Suppressor macrophage (primary cell): ENCODE data around the gene SCNM1.
"Not testable (repeated sequence)": the region's sequence is repeated elsewhere in the genome, so short reads cannot be mapped to it uniquely, and the experiment has no call there.

Experiments
- DNase-seq, 4 experiments: peaks; one replicate each; pipeline ENCODE4 v3.0.0-alpha.2; 2020 to 2022

SCNM1 gene

DNA sequence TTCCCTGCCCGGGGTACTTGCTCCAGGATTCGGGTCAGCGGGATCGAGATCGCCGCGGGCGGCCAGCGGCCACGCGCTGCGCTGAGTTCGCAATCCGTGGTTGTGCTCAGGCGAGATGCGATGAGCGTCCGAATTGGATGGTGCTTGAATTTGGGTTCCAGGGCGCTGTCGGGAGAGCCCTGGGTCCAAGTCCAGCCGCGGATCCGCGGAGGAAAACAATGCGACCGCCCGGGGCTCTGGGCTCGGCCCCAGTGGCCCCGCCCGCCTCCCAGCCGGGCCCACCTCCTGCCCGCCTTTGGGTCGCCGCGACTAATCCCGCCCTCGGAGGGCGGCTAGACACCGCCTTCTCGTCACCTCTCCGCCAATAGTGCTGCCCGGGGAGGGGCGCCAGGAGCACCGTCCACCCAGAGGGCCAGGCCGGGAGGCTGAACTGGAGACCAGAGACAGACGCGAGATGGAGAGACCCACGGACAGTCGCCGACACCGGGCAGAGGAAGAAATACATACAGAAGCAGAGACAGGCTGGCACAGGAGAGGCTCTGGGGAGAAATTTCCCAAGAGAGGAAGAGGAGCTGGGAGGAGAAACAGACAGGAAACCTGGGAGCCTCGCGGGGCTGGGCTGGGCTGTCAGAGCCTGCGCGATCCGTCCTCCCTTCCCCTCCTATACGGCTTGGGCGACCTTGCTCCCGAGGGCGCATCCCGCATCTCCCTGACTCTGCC is 19.4 kb upstream of the SCNM1 start, which contains the start of gene SEMA6C:
Gene SEMA6C (minus strand): TSS at position 220 of the 720 bp plus-strand sequence. CDS start 4,010 bp downstream, outside the sequence.
- DNase-seq: peak; percentile 92 to 96 (median 95)

DNA sequence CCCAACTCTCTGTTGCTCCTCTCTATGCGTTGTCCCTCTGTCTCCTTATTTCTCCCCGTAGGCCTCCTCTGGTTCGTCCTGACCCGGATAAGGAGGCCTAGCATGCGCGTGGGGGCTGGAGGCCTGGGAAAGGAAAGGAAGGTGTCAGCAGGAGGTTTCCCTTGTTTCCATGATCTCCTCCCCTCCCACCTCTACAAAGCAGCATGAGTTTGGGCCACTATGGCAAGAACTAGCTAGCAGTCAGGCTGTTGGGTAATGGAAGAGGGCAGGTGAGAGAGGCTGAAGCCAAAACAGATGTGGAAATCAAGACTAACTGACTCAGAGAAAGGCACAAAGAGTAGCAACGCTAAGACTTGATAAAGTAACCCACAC is 18.8 kb upstream of the SCNM1 start:
- DNase-seq: no peak

DNA sequence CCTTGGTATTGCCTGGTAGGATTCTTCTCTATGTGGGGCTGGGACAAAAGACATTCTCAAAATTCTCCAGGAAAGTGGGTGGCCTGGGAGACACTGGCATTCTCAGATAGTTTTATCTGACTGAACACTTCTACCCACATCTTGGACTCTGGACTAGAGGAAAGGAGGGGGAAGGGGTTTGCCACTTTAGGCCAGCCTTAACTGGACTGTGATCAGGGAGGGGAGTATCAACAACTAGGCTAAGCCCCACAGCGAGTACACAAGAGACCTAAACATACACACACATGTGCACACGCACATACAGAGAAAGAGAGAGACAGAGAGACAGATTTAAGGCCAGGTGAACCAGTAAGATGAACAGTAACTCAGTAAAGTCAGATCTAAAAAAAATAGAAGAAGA is 18.3 kb upstream of the SCNM1 start:
- no peak for DNase-seq

DNA sequence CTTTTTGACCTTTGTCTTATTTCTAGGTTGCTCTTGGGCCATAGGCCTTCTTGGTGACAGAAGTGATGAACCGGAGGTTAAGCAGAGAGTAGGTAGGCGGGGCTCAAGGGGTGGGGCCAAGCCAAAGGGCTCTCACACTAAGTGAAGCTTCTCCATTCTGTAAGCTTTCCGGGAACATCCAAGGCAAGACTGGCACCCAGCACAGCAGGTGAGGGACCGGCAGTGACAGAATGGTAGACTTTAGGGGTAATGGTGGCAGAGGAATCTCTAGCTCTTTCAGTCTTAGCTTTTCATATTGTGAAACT is 9.5 kb upstream of the SCNM1 start, which contains the start of gene TNFAIP8L2:
Gene TNFAIP8L2 (plus strand): TSS at position 135 of the 305 bp plus-strand sequence. CDS start 2,049 bp downstream, outside the sequence.
- peak; percentile 76 to 91 (median 88) for DNase-seq

DNA sequence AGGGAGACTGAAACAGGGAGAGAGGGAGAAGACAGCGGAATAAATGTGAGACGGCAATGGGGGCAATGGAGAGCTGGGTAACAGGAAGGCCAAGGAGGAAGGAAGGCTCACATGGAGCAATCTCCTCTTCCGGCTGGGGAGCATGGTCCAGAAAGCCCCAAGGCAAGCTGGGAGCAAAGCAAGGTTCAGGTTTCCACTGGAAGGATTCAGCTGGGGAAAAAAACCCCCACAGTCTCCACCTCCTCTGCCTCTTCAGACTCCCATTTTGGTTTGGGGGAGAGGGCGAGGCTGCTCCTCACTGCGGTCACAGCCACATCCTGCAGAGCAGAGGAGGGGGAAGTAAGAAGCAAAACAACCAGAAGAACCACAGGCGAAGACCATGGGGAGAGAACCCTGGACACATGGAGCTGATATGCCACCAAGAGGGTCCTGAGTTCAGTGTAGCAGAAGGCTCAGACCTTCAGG is 8.8 kb upstream of the SCNM1 start:
- DNase-seq: peak; percentile 59 to 82 (median 75)

DNA sequence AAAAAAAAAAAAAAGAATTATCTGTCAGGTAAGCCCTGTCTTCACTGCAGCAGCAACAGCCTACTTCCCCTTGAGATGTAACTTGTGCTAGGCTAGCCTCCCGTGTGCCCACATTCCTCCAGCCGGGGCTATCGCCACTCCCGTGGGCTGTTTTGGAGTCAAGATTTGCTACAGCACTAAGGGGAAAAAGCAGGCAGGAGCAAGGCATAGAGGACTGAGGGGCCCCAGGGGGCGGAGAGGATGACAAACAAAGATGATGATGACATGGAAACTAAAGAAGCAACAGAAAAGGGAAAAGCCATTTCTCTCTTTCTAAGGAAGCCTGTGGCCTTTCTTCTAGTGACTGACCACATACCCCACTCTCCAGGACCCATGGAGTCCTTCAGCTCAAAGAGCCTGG is 7.6 kb upstream of the SCNM1 start:
- peak; percentile 18 to 57 (median 52) for DNase-seq

DNA sequence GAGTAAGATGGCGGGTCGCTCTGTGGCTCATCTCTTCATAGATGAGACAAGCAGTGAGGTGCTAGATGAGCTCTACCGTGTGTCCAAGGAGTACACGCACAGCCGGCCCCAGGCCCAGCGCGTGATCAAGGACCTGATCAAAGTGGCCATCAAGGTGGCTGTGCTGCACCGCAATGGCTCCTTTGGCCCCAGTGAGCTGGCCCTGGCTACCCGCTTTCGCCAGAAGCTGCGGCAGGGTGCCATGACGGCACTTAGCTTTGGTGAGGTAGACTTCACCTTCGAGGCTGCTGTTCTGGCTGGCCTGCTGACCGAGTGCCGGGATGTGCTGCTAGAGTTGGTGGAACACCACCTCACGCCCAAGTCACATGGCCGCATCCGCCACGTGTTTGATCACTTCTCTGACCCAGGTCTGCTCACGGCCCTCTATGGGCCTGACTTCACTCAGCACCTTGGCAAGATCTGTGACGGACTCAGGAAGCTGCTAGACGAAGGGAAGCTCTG is 7.1 kb upstream of the SCNM1 start:
- peak in 1 of 4 experiments; percentile 37 for DNase-seq

DNA sequence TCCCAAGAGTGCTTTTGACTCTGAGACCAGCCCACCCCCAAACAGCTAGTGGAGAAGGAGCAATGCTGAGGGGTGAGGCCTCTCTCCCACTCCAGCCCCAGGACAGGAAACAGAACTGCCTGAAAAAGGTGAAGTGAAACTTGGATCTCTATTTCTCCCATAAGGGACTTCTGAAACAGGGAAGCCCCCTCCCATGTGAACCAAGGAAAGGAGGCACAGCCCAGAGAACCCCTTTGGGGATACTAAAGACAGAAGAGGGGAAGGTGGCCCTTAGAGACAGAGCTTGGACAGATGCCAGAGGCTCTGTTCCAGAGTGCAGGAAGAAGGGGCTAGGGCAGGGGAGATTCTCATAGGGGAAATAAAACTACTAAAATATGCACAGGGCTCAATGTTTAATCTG is 6.6 kb upstream of the SCNM1 start:
- DNase-seq: peak; percentile 47 to 70 (median 66)

DNA sequence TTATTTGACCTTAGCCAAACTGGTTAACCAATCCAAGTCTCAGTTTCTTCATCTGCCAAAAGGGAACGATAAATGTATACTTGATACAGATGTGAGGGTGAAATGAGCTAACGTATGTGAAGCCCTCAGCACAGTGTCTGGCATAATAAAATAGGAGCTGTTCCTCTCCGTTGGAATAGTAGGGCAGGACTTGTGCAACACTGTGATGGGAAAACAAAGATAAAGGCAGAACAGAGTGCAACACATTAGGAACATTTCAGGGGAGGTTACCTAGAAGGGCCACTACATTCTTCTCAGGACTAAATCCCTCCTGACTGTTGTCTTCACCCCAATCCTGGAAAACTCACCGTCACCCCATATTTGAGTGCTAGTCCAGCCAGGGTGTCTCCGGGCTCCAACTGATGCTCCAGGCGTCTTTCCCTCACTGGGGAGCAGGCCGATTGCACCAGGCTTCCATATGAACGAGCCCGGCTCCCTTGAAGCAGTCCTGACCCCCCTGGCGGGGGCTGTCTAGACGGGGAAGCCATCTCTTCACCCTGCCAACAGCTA is 1.1 kb upstream of the SCNM1 start:
- no peak for DNase-seq

DNA sequence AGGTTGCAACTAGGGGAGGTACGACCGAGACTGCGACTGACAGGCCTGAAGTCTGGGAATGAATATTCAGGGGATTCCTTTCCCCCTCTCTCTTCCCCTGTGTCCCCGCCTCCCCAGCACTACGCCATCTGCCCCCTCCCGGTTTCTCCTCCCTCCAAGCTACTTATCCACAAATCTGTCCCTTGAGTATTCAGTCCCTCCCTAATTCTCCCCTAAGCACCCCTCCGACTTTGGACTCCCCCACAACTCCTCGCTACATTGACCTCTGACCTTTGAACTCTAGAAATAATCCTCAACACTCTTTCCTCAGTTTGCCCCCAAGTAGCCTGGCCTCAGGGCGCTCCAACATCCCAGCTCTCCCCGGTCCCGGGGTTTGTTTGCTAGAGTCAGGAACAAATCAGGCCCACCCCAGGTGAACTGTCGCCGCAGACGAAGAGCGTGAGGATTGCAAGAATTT is 635 bp upstream of the SCNM1 start:
- DNase-seq: no peak

DNA sequence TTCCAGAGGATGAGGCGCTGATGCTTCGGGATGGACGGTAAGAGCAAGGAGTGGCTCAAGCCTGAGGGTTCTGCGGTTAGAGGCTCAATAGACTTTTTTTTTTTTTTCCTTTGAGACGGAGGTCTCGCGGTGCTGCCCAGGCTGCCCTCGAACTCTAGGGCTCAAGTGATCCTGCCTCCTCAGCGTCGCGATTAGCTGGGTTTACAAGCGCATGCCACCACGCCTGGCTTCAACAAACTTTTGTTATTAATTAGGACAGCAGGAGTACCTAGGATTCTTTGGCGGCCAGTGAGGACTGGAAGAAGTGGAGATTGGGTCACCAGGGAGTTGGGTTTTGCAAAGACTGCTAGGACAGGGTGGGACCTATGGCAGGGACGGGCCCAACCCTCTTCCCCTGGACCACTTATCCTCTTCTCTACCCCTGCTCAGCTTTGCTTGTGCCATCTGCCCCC is 587 bp downstream of the SCNM1 start:
- DNase-seq: peak; percentile 12 to 56 (median 36)

DNA sequence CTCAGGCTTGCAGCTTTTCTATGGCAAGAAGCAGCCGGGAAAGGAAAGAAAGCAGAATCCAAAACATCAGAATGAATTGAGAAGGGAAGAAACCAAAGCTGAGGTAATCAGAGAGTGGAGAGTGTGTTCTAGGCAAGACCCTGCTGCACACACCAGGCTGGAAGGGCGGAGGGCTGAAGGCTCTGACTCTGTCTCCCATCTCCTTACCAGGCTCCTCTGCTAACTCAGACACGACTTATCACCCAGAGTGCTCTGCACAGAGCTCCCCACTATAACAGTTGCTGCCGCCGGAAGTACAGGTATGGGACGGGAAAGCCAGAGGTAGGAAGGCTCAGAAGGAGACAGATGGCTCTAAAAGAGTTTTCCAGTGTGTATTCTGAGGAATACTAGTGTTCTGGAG is 1.2 kb downstream of the SCNM1 start:
- DNase-seq: no peak

DNA sequence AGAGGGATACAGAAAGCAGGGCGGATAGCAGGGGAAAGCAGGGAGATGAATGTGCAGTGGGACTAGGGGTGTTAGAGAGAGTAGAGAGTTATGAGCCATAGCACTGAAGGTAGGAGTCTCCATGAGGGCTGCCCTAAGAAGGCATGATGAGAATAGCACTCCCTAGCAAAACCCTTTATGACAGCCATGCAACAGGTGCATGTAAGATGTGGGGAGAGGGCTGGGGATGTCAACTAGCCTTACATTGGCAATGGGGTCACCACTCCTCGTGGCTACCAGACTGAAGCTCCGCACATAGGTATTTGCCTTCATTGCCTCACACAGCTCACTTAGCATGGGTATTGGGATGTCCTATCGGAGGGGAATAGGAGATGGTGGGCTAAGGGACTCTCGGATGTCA is 5.2 kb downstream of the SCNM1 start:
- DNase-seq: no peak

DNA sequence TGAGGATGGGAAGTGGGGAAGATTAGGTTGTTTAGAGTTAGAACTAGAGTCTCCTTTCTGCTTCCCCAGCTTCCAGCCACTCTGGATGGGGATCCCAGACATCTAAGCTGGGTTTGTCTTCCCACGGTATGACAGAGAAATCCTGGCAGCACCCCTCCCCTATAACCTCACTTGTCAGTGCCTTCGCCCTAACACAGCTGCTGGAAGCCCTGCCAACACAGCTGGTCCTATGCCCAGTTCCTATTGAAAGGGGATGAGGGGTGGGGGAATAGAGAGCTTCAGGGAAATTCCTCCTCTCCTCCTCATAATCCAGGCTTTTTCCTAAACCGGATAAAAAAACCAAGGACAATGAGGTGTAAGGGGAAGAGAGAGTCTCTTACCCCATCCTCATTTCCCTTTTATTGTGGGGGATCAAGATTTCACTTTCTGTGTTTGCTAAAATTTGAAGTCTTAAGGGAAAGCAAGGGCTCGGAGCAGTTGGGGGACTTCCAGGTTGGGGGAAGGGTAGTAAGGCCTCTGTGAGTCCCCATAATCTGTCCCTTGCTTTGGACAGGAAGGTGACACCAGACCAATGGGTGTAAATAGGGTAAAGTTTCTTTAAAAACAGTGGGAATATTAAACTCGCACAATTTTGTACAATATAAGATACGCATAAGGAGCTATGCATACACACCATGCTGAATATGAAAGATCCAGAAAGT is 9.2 kb downstream of the SCNM1 start:
- DNase-seq: no peak

DNA sequence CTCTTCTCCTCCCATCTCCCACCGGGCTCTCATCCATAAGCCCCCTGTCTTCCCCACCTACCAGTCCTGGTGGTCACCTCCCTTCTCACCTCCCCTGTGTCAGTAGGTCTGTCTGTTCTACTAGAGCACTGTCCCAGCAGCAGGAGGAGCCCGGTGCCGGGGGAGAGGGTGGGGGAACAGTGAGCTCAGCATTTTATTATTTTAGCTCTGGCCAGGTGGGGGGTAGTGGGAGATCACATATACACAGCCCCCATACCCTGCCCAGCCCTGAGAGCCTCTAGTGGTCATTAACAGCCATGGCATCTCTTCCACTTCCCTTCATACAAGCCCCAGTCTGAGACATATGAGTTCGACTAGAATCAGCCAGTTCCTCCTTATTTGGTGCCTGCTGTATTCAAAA is 9.9 kb downstream of the SCNM1 start, which contains the start of gene TMOD4:
Gene TMOD4 (minus strand): TSS at position 119 of the 400 bp plus-strand sequence. CDS start 1,106 bp downstream, outside the sequence.
- peak in 3 of 4 experiments; percentile 47 to 67 (median 56) for DNase-seq

DNA sequence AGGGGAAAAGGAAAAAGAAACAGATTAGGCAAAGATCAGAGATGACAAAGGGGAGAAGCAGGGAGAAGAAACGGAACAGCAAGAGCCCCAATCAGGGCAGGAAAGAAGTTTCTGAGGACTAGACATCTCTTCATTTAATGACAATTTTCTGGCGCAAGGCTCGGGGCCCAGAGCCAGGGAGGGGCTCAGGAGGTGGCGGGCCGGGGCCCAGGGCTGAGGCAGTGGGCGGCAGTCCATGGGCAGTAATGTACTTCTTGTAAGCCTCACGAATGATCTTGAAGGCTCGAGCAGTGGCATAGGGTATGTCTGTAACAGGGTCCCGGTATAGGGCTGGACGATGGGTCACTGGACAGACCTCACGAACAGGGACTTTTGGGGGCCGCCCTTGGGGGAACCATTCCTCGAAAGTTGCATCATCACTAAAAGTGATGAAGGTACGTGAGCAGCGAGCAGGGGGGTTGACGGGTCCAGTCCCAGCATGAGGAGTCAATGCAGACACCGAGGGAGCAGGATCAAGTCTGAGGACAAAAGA is 10.6 kb downstream of the SCNM1 start:
- no peak for DNase-seq

DNA sequence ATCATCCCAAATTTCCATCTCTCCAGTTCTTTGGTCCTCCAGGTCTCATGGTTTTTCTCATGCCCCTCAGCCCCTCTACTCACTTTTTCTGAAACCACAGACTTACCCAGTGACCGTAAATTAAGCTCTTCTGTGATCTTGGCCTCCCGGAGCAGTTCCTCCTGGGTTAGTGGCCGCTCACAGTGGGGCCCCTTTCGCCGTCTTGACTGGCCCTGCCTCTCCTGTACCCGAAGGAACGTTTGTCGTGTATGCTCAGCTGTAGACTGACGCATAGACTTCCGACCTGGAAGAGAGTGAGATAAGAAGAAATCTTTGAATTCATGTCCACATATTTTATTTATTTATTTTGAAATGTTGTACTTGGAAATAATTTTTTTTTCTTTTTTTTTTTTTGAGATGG is 18.3 kb downstream of the SCNM1 start:
- no peak for DNase-seq

DNA sequence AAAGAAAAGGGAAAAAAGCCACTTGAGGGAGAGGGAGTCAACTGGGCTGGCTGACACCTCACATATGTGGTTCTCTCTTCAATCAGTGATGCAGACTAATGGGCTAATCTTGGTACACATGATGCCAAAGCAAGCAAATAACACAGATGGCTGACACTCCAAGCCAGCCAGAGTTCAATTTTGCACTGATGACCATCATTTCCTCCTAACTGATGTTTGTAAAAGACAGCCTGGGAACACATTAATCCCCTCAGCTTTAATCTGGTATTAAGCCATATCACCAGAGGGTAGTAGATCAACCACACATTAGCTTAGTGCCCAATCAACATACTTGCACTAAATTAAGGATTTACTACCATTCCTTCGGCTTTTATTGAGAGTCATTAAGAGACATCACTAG is 21.3 kb downstream of the SCNM1 start:
- DNase-seq: no peak

DNA sequence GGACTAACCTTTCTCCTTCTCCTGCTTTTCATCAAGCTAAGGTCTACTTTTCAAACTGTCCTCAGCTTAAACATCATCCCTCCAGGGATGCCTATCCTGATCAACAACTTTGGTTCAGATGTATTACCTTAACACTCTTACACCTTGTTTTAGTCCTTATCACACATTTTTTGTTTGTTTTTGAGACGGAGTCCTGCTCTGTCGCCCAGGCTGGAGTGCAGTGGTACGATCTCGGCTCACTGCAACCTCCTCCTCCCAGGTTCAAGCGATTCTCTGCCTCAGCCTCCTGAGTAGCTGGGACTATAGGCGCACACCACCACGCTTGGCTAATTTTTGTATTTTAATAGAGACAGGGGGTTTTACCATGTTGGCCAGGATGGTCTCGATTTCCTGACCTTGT is 22.7 kb downstream of the SCNM1 start:
- DNase-seq: not testable (repeated sequence)

DNA sequence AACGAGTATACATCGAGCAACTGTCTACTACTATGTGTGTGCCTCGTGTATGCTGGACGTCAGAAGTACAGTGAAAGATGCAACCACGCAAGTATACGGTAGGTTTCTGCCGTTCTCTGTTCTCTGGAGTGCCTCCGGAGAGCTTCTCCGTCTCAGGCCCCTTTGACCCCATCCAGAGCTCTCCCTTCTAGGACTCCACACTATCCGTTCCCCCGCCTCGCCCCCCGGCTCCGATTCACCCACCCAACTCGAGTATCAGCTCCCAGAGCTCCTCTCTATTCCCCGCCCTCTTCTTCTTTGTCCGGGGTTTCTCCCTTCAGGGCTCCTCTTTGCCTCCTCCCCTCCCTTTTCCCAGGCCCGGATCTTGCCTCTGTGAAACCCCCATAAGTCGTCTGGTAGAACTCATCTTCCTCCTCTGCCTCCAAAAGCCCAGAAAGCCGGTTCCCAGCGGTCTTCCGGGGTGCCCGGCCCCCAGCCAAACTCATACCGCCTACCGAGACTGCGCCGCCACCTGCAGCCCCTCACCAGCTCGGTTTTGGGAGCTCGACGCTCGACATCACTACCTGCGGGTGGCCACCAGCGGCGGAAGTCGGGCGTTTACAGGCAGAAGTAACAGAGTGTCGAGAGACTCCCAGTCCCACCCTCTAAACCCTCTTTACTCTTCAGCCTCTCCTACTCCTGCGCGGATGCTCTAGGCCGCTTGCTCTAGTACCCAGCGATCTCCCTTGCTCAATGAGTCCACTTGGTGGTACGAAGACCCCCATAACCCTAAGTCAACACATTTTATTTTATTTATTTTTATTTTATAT is 23.9 kb downstream of the SCNM1 start, which contains the start of gene VPS72:
Gene VPS72 (minus strand): TSS at position 561 of the 809 bp plus-strand sequence. CDS start 76 bp downstream, at position 485.
- DNase-seq: peak; percentile 81 to 90 (median 88)

DNA sequence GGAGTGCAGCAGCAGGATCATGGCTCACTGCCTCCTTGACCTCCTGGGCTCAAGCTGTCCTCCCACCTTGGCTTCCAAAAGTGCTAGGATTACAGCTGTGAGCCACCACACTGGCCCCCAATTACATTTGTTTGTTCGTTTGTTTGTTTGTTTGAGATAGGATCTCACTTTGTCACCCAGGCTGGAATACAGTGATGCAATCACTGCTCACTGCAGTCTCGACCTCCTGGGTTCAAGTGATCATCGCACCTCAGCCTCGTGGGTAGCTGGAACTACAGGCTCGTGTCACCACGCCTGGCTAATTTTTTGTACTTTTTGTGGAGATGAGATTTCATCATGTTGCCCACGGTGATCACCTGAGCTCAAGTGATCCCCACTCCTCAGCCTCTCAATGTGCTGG is 26.1 kb downstream of the SCNM1 start:
- DNase-seq: no peak

DNA sequence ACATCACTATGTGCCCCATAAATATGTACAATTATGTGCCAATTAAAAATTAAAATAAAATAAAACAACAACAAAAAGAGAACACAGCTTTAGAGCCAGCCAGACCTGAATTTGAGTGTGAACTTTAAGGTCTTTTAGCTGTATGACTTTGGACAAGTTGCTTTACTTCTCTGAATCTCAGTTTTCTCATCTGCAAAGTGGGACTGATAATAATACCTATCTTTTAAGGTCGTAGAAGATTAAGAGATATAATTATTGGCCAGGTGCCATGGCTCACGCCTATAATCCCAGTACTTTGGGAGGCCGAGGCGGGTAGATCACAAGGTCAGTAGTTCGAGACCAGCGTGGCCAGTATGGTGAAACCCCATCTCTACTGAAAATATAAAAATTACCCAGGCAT is 27.4 kb downstream of the SCNM1 start:
- DNase-seq: no peak
